ENCODE results near the gene SEMA3G. TPM values are rescaled to one million over a fixed set of nuclear protein-coding genes. Genes with fewer than 3 reads are reported as not detected.

SEMA3G gene
- total RNA-seq, 1 experiment from 2014 or later = 0.40 TPM

- no peak for DNase-seq (ENCODE audit: low read depth, low spot score)
- in situ Hi-C loops (cut with HindIII; ENCODE audit: low pct_unique_long_range_greater_than_20kb, low sequenced_read_pairs) = no loop called here
These were observed 50.0 kb downstream of the SEMA3G start for GRCh38 chr3:52394751-52395502.

GRCh38 chr3:52393959-52394670 lies 50.8 kb downstream of the SEMA3G start:
- no peak for DNase-seq (ENCODE audit: low read depth, low spot score)
- in situ Hi-C loops (cut with HindIII; ENCODE audit: low pct_unique_long_range_greater_than_20kb, low sequenced_read_pairs) = no loop called here

GRCh38 chr3:52393131-52393807 lies 51.6 kb downstream of the SEMA3G start:
- no peak for DNase-seq (ENCODE audit: low read depth, low spot score)
- in situ Hi-C loops (cut with HindIII; ENCODE audit: low pct_unique_long_range_greater_than_20kb, low sequenced_read_pairs) = no loop called here

- no peak for DNase-seq (ENCODE audit: low read depth, low spot score)
- in situ Hi-C loops (cut with HindIII; ENCODE audit: low pct_unique_long_range_greater_than_20kb, low sequenced_read_pairs) = no loop called here
These were observed 52.5 kb downstream of the SEMA3G start for GRCh38 chr3:52392216-52392930.

GRCh38 chr3:52391096-52391495 lies 53.8 kb downstream of the SEMA3G start:
- DNase-seq (ENCODE audit: low read depth, low spot score) = no peak
- in situ Hi-C loops (cut with HindIII; ENCODE audit: low pct_unique_long_range_greater_than_20kb, low sequenced_read_pairs) = no loop called here

- in situ Hi-C loops (cut with HindIII; ENCODE audit: low pct_unique_long_range_greater_than_20kb, low sequenced_read_pairs) = no loop called here
These were observed 56.0 kb downstream of the SEMA3G start for GRCh38 chr3:52388933-52389332.

GRCh38 chr3:52388348-52388821 lies 56.5 kb downstream of the SEMA3G start:
- in situ Hi-C loops (cut with HindIII; ENCODE audit: low pct_unique_long_range_greater_than_20kb, low sequenced_read_pairs) = no loop called here
- peak; percentile 15 for DNase-seq (ENCODE audit: low read depth, low spot score)

More at GRCh38 chr3:52388933-52389332, 56.0 kb downstream of the SEMA3G start:
- no peak for DNase-seq (ENCODE audit: low read depth, low spot score)

- no peak for DNase-seq (ENCODE audit: low read depth, low spot score)
- in situ Hi-C loops (cut with HindIII; ENCODE audit: low pct_unique_long_range_greater_than_20kb, low sequenced_read_pairs) = no loop called here
These were observed 57.4 kb downstream of the SEMA3G start for GRCh38 chr3:52387481-52387880.

- peak; percentile 67 for DNase-seq (ENCODE audit: low read depth, low spot score)
- in situ Hi-C loops (cut with HindIII; ENCODE audit: low pct_unique_long_range_greater_than_20kb, low sequenced_read_pairs) = no loop called here
These were observed 59.7 kb downstream of the SEMA3G start for GRCh38 chr3:52385157-52385556.

GRCh38 chr3:52384019-52384761 lies 60.7 kb downstream of the SEMA3G start:
- no peak for DNase-seq (ENCODE audit: low read depth, low spot score)
- in situ Hi-C loops (cut with HindIII; ENCODE audit: low pct_unique_long_range_greater_than_20kb, low sequenced_read_pairs) = no loop called here

GRCh38 chr3:52383446-52383845 lies 61.5 kb downstream of the SEMA3G start:
- in situ Hi-C loops (cut with HindIII; ENCODE audit: low pct_unique_long_range_greater_than_20kb, low sequenced_read_pairs) = no loop called here
- no peak for DNase-seq (ENCODE audit: low read depth, low spot score)

Other genes with a start within 250 kb of the SEMA3G start
- gene ALAS1, start 246.9 kb downstream of the SEMA3G start, total RNA-seq (2014; rRNA removed; shearing (Covaris generic)) = 98.8 and 103 TPM in 2 replicates
- not detected in 2 replicates for gene TLR9, start 219.5 kb downstream of the SEMA3G start, total RNA-seq (2014; rRNA removed; shearing (Covaris generic))
- gene TWF2, start 205.9 kb downstream of the SEMA3G start, total RNA-seq (2014; rRNA removed; shearing (Covaris generic)) = 59.7 and 66.9 TPM in 2 replicates
- gene PPM1M, start 199.3 kb downstream of the SEMA3G start, total RNA-seq (2014; rRNA removed; shearing (Covaris generic)) = 2.9 and 3.2 TPM in 2 replicates
- gene WDR82, start 166.5 kb downstream of the SEMA3G start, total RNA-seq (2014; rRNA removed; shearing (Covaris generic)) = 42.4 and 44.2 TPM in 2 replicates
- gene GLYCTK, start 157.3 kb downstream of the SEMA3G start, total RNA-seq (2014; rRNA removed; shearing (Covaris generic)) = 7.7 and 8.7 TPM in 2 replicates
- gene DNAH1, start 128.8 kb downstream of the SEMA3G start, total RNA-seq (2014; rRNA removed; shearing (Covaris generic)) = 0.74 and 1.6 TPM in 2 replicates
- gene BAP1, start 35.1 kb downstream of the SEMA3G start, total RNA-seq (2014; rRNA removed; shearing (Covaris generic)) = 73.5 and 78.2 TPM in 2 replicates
- 13.8 and 20.1 TPM in 2 replicates for gene PHF7, start 34.4 kb downstream of the SEMA3G start, total RNA-seq (2014; rRNA removed; shearing (Covaris generic))
- 0.24 and 0.42 TPM in 2 replicates for gene TNNC1, start 8.9 kb upstream of the SEMA3G start, total RNA-seq (2014; rRNA removed; shearing (Covaris generic))
- gene NISCH, start 10.5 kb upstream of the SEMA3G start, total RNA-seq (2014; rRNA removed; shearing (Covaris generic)) = 17.7 and 19.9 TPM in 2 replicates
- gene STAB1, start 50.2 kb upstream of the SEMA3G start, total RNA-seq (2014; rRNA removed; shearing (Covaris generic)) = not detected in 2 replicates
- 34.2 and 42.7 TPM in 2 replicates for gene NT5DC2, start 88.8 kb upstream of the SEMA3G start, total RNA-seq (2014; rRNA removed; shearing (Covaris generic))
- gene UQCC5, start 91.5 kb upstream of the SEMA3G start, total RNA-seq (2014; rRNA removed; shearing (Covaris generic)) = 6.6 and 11.0 TPM in 2 replicates
- 41.7 and 43.6 TPM in 2 replicates for gene PBRM1, start 240.8 kb upstream of the SEMA3G start, total RNA-seq (2014; rRNA removed; shearing (Covaris generic))
- gene GNL3, start 240.9 kb upstream of the SEMA3G start, total RNA-seq (2014; rRNA removed; shearing (Covaris generic)) = 199 TPM in 2 replicates